ENCODE data around the gene DGKB.

Gene DGKB

DNA sequence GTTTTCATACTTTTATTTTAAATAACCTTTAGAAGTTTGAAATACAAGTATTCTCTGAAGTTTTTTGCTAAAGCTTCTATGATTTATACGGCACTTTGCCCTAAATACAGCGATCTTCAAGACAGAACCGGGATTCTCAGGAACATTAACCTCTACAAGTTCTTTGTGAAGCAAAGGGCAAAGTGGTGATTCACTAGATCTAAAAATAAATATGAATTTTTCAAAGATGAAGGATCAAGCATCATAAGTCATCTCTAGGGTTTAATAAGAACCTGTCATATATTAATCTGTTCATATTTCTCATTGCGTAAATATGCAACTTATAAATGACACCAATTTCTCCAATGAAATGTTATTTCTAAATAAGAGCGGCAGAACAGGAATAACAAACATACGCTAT is 30.7 kb downstream of the DGKB start:
- DNase-seq = no peak
- Histone ChIP-seq H3K4me1 (ENCODE audit: control insufficient read depth, insufficient read depth, low read length, poor library complexity, severe bottlenecking) (no peaks in the 10 kb centered on the region), H3K4me3 (ENCODE audit: insufficient read depth, low read depth, low read length, poor library complexity, severe bottlenecking) (no peak overlapping the region), H3K27ac (ENCODE audit: insufficient read depth, low read length, poor library complexity, severe bottlenecking) (no peak overlapping the region), H3K27me3 (replicated peaks; ENCODE audit: control insufficient read depth, insufficient read depth, low read length, poor library complexity, severe bottlenecking) (no peaks in the 10 kb centered on the region), H3K36me3 (ENCODE audit: control insufficient read depth, insufficient read depth, low read length) (no peaks in the 10 kb centered on the region), H3K9me3 (ENCODE audit: control insufficient read depth, low read length) (no peaks in the 10 kb centered on the region)

DNA sequence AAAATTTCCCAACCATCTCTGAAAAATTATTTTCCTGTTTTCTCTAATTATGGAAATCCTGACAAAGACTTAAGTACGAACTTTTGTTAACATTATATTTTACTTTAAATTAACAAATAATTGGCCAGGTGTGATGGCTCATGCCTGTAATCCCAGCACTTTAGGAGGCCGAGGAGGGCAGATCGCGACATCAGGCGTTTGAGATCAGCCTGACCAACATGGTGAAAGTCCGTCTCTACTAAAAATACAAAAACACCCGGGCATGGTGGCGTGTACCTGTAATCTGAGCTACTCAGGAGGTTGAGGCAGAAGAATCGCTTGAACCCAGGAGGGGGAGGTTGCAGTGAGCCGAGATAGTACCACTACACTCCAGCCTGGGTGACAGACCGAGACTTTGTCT is 32.2 kb downstream of the DGKB start:
- Histone ChIP-seq H3K4me3 (ENCODE audit: insufficient read depth, low read depth, low read length, poor library complexity, severe bottlenecking) (no peak overlapping the region), H3K27me3 (replicated peaks; ENCODE audit: control insufficient read depth, insufficient read depth, low read length, poor library complexity, severe bottlenecking) (no peaks in the 10 kb centered on the region), H3K9me3 (ENCODE audit: control insufficient read depth, low read length) (no peaks in the 10 kb centered on the region), H3K27ac (ENCODE audit: insufficient read depth, low read length, poor library complexity, severe bottlenecking) (no peak overlapping the region), H3K36me3 (ENCODE audit: control insufficient read depth, insufficient read depth, low read length) (no peaks in the 10 kb centered on the region), H3K4me1 (ENCODE audit: control insufficient read depth, insufficient read depth, low read length, poor library complexity, severe bottlenecking) (no peaks in the 10 kb centered on the region)
- DNase-seq = no peak

DNA sequence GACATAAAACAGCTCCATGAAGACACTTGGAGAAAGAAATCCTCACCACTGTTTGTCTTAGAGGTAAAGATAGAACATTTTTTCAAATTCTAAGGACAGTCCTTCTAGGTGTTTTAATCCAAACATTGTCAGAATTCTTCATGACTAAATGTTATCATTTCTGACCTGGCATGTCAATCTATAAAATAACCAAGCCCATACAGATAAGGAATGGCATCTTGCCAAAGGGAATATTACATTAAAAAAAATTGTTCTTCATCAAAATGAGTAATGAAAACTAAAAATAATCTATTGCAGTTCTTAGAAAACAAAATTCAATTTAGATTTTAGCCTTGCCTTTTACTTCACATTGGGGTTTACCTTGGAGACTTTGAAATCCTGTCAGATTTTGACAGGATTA is 33.6 kb downstream of the DGKB start:
- no peak for DNase-seq
- Histone ChIP-seq H3K36me3 (ENCODE audit: control insufficient read depth, insufficient read depth, low read length) (no peaks in the 10 kb centered on the region), H3K9me3 (ENCODE audit: control insufficient read depth, low read length) (no peaks in the 10 kb centered on the region), H3K27me3 (replicated peaks; ENCODE audit: control insufficient read depth, insufficient read depth, low read length, poor library complexity, severe bottlenecking) (no peaks in the 10 kb centered on the region), H3K27ac (ENCODE audit: insufficient read depth, low read length, poor library complexity, severe bottlenecking) (no peak overlapping the region), H3K4me1 (ENCODE audit: control insufficient read depth, insufficient read depth, low read length, poor library complexity, severe bottlenecking) (no peaks in the 10 kb centered on the region), H3K4me3 (ENCODE audit: insufficient read depth, low read depth, low read length, poor library complexity, severe bottlenecking) (no peak overlapping the region)

DNA sequence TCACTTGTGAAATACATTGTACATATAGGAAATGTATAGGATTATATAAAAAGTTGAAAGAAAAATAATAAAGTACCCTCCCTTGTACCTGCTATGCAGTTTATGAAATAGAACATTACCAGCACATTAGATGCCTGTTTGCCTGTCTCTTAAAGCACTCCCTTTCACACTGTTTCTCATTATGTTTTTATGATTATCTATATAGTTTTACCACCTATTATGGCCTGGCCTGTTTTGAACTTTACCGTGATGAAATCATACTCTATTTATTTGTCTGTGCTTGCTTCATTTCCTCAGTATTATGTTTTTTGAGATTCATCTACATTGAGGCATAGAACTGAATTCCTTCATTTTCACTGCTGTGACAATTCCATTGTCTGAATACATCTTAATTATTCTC is 41.1 kb downstream of the DGKB start:
- DNase-seq = no peak
- H3K27ac ChIP-seq (ENCODE audit: insufficient read depth, low read length, poor library complexity, severe bottlenecking) = no peak overlapping the region

DNA sequence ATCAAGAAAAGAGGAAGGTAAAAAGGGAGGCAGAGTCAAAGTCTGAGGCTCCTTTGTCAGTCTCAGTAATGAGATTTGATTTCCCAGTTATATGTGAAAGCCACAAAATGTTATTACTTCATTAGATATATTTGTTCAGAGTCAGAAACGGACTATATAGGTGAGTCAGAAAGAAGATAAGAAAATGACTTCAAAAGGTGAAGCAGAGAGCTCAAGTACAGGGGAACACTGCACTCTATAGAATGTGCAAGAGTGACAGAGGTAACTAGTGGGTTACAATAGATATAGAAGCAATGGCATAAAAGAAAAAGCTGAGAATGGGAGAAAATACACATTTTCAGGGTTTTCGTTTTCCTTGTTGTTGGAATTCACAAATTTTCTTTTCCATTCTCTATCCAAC is 43.3 kb downstream of the DGKB start:
- H3K4me1 ChIP-seq (ENCODE audit: control insufficient read depth, insufficient read depth, low read length, poor library complexity, severe bottlenecking) = no peaks in the 10 kb centered on the region
- H3K36me3 ChIP-seq (ENCODE audit: control insufficient read depth, insufficient read depth, low read length) = no peaks in the 10 kb centered on the region
- no peaks in the 10 kb centered on the region for H3K27me3 ChIP-seq (replicated peaks; ENCODE audit: control insufficient read depth, insufficient read depth, low read length, poor library complexity, severe bottlenecking)
- no peak for DNase-seq
- no peak overlapping the region for H3K27ac ChIP-seq (ENCODE audit: insufficient read depth, low read length, poor library complexity, severe bottlenecking)
- no peaks in the 10 kb centered on the region for H3K9me3 ChIP-seq (ENCODE audit: control insufficient read depth, low read length)
- no peak overlapping the region for H3K4me3 ChIP-seq (ENCODE audit: insufficient read depth, low read depth, low read length, poor library complexity, severe bottlenecking)

More for the DNA sequence above, 41.1 kb downstream of the DGKB start:
- H3K27me3 ChIP-seq (replicated peaks; ENCODE audit: control insufficient read depth, insufficient read depth, low read length, poor library complexity, severe bottlenecking) = no peaks in the 10 kb centered on the region
- no peaks in the 10 kb centered on the region for H3K9me3 ChIP-seq (ENCODE audit: control insufficient read depth, low read length)
- no peaks in the 10 kb centered on the region for H3K4me1 ChIP-seq (ENCODE audit: control insufficient read depth, insufficient read depth, low read length, poor library complexity, severe bottlenecking)
- H3K4me3 ChIP-seq (ENCODE audit: insufficient read depth, low read depth, low read length, poor library complexity, severe bottlenecking) = no peak overlapping the region
- H3K36me3 ChIP-seq (ENCODE audit: control insufficient read depth, insufficient read depth, low read length) = no peaks in the 10 kb centered on the region

DNA sequence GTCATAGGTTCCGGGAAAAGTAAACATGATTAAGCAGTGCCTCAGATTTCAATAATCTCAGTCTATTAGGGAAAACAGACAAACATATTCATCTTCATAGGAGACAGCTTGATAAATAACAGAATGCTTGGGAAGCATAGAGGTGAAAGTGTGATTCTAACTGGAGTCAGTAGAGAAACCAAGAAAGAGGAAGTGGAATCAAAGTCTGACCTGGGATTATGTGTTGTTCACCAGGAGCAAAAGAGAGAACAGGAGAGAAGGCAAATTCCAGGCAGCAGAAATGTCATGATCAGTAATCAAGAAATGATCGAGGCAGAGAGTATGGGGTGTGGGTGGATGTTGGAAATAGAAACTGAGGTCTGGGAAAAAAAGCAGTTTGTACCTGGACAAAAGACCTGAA is 43.7 kb downstream of the DGKB start:
- Histone ChIP-seq H3K27me3 (replicated peaks; ENCODE audit: control insufficient read depth, insufficient read depth, low read length, poor library complexity, severe bottlenecking) (no peaks in the 10 kb centered on the region), H3K4me1 (ENCODE audit: control insufficient read depth, insufficient read depth, low read length, poor library complexity, severe bottlenecking) (no peaks in the 10 kb centered on the region), H3K4me3 (ENCODE audit: insufficient read depth, low read depth, low read length, poor library complexity, severe bottlenecking) (no peak overlapping the region), H3K36me3 (ENCODE audit: control insufficient read depth, insufficient read depth, low read length) (no peaks in the 10 kb centered on the region), H3K27ac (ENCODE audit: insufficient read depth, low read length, poor library complexity, severe bottlenecking) (no peak overlapping the region), H3K9me3 (ENCODE audit: control insufficient read depth, low read length) (no peaks in the 10 kb centered on the region)
- DNase-seq = no peak

DNA sequence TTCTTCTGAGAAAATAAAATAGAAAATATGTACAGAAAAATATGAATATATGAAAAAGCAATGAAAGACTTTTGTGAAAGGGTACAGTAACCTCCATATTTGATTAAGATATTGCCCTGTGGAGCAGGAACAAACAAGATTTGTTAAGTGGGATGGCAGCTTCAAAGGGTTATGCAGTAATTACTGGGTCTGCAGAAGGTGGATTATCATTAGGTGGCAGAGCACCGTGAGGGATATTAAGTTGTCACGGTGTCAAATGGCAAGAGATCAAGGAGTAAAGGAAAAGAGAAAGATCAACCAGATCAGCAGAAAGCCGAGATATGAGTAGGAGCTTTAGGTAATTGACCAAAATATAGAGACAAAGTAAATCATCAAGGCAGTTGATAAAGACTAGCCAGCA is 44.1 kb downstream of the DGKB start:
- Histone ChIP-seq H3K4me1 (ENCODE audit: control insufficient read depth, insufficient read depth, low read length, poor library complexity, severe bottlenecking) (no peaks in the 10 kb centered on the region), H3K36me3 (ENCODE audit: control insufficient read depth, insufficient read depth, low read length) (no peaks in the 10 kb centered on the region), H3K27me3 (replicated peaks; ENCODE audit: control insufficient read depth, insufficient read depth, low read length, poor library complexity, severe bottlenecking) (no peaks in the 10 kb centered on the region), H3K27ac (ENCODE audit: insufficient read depth, low read length, poor library complexity, severe bottlenecking) (no peak overlapping the region), H3K4me3 (ENCODE audit: insufficient read depth, low read depth, low read length, poor library complexity, severe bottlenecking) (no peak overlapping the region), H3K9me3 (ENCODE audit: control insufficient read depth, low read length) (no peaks in the 10 kb centered on the region)
- DNase-seq = no peak

DNA sequence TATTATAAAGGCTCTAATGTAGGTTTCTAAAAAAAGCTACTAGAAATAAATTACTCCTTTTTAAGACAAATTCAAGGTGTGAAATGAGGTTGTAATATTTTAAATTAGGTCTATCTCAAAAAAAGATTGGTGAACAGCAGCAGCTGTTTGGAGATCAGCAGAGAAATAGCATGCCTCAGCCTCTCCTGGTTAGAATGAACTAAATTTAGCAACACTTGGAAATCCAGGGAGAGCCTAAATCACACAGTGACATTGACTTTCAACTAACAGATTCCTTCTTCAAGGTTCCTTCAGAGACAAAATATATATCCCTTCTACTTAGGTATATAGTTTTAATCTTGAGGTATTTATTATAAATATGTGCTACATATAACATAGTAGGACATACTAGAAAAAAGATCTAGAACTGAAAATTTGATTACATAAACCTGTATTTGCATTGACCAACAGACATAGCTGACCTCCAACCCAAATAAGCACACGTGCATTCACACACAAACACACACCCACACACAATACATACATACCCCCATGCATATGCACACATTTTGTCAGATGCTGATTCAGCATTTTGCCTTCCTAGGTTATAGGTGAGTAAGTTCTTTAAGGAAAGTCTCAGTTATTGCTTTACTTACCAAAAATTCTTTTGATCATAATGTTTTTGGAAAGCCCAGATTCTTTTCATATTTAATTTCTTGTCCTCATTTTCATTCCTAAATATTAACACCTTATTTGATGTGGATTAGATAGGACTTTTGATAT is 47.3 kb downstream of the DGKB start:
- H3K4me1 ChIP-seq (ENCODE audit: control insufficient read depth, insufficient read depth, low read length, poor library complexity, severe bottlenecking) = no peaks in the 10 kb centered on the region
- no peak overlapping the region for H3K4me3 ChIP-seq (ENCODE audit: insufficient read depth, low read depth, low read length, poor library complexity, severe bottlenecking)
- no peak overlapping the region for H3K27ac ChIP-seq (ENCODE audit: insufficient read depth, low read length, poor library complexity, severe bottlenecking)
- no peaks in the 10 kb centered on the region for H3K9me3 ChIP-seq (ENCODE audit: control insufficient read depth, low read length)
- no peak for DNase-seq
- H3K36me3 ChIP-seq (ENCODE audit: control insufficient read depth, insufficient read depth, low read length) = no peaks in the 10 kb centered on the region
- no peaks in the 10 kb centered on the region for H3K27me3 ChIP-seq (replicated peaks; ENCODE audit: control insufficient read depth, insufficient read depth, low read length, poor library complexity, severe bottlenecking)

DNA sequence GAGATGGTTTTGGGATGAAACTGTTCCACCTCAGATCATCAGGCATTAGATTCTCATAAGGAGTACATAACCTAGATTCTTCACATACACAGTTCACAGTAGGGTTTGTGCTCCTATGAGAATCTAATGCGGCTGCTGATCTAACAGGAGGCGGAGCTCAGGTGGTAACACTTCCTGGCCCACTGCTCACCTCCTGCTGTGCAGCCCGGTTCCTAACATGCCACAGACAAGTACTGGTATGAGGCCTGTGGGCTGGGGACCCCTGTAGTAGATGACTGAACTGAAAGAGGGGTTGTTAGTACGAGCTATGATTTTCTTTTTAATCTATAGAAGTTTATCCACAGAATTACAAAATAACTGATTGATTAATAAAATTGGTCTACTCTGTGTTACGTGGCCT is 48.1 kb downstream of the DGKB start:
- Histone ChIP-seq H3K4me1 (ENCODE audit: control insufficient read depth, insufficient read depth, low read length, poor library complexity, severe bottlenecking) (no peaks in the 10 kb centered on the region), H3K27ac (ENCODE audit: insufficient read depth, low read length, poor library complexity, severe bottlenecking) (no peak overlapping the region), H3K36me3 (ENCODE audit: control insufficient read depth, insufficient read depth, low read length) (no peaks in the 10 kb centered on the region), H3K4me3 (ENCODE audit: insufficient read depth, low read depth, low read length, poor library complexity, severe bottlenecking) (no peak overlapping the region), H3K27me3 (replicated peaks; ENCODE audit: control insufficient read depth, insufficient read depth, low read length, poor library complexity, severe bottlenecking) (no peaks in the 10 kb centered on the region), H3K9me3 (ENCODE audit: control insufficient read depth, low read length) (no peaks in the 10 kb centered on the region)
- no peak for DNase-seq

DNA sequence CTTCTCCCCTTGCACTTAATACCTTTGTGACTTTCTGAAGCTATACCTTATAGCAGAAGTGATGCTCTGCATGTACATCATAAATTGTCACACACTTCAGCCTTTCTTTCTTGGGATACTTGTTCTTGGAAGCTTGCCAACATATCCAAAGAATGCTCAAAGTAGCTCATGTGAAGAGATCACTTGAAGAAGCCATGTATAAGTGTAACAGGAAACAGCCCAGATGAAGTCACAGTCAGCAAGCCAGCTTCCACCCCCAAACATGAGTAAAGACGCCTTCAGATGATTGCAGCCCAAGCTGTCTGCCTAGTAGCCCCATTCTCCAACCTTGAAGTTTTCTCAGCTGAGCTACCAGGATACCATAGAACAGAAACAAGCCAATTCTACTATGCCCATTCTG is 50.9 kb downstream of the DGKB start:
- no peaks in the 10 kb centered on the region for H3K27me3 ChIP-seq (replicated peaks; ENCODE audit: control insufficient read depth, insufficient read depth, low read length, poor library complexity, severe bottlenecking)
- DNase-seq = no peak
- no peaks in the 10 kb centered on the region for H3K4me1 ChIP-seq (ENCODE audit: control insufficient read depth, insufficient read depth, low read length, poor library complexity, severe bottlenecking)
- H3K9me3 ChIP-seq (ENCODE audit: control insufficient read depth, low read length) = no peaks in the 10 kb centered on the region
- no peak overlapping the region for H3K4me3 ChIP-seq (ENCODE audit: insufficient read depth, low read depth, low read length, poor library complexity, severe bottlenecking)
- H3K36me3 ChIP-seq (ENCODE audit: control insufficient read depth, insufficient read depth, low read length) = no peaks in the 10 kb centered on the region
- H3K27ac ChIP-seq (ENCODE audit: insufficient read depth, low read length, poor library complexity, severe bottlenecking) = no peak overlapping the region

All from effector memory CD4-positive, alpha-beta T cell (primary cell).